Colonic mucosa (tissue), 4 donors: Measurements from ENCODE around the gene RAB28. TPM values are rescaled to one million over a fixed set of nuclear protein-coding genes. Genes with fewer than 3 reads are reported as not detected.

Experiments
- DNase-seq: peaks from one replicate; pipeline ENCODE4 v3.0.0-alpha.2; 2020
- H3K27ac ChIP-seq: fragments of 200-600 bp; one replicate; pipeline ENCODE4 v1.8.0; 2021
- H3K27me3 ChIP-seq: fragments of 200-600 bp; one replicate; pipeline ENCODE4 v1.8.0; 2021
- H3K36me3 ChIP-seq: fragments of 200-600 bp; one replicate; pipeline ENCODE4 v1.8.0; 2021
- H3K4me1 ChIP-seq: fragments of 200-600 bp; one replicate; pipeline ENCODE4 v1.8.0; 2021; ENCODE audit warnings: mild to moderate bottlenecking
- H3K4me3 ChIP-seq: fragments of 200-600 bp; one replicate; pipeline ENCODE4 v1.8.0; 2021
- H3K9ac ChIP-seq, 2 donors: one replicate each; pipeline ENCODE4 v1.7.0; 2013; ENCODE audit warnings: control low read depth in 2 of 2, low read depth in 2 of 2, low read length in 2 of 2
- H3K9me3 ChIP-seq: fragments of 200-600 bp; one replicate; pipeline ENCODE4 v1.8.0; 2021
- intact Hi-C: fragments of 100-400 bp; cut with DNase I; formaldehyde crosslinking; loops from one replicate; pipeline ENCODE4 v1.14.1; 2022
- total RNA-seq, 2 donors: library from RNA; stranded (reverse); fragmentation: NEBNext Ultra II Directional in 1 of 2; extraction: Animal tissue kit (Norgen Biotek cat#: 25700) in 1 of 2; gene quantifications; one replicate each; pipeline ENCODE4 v1.2.1, GENCODE V29; 2021
- TF ChIP-seq, protein P1 (sequence below): fragments of 200-600 bp; IDR thresholded peaks from one replicate; pipeline ENCODE4 v1.8.0; 2022; ENCODE audit warnings: antibody characterized with exemption, mild to moderate bottlenecking
- donor health status: healthy.
- donor health status: DM: no; HTN: no; CAD: no.
- donor health status: DM: no; HTN: no; CAD: no.

The RAB28 gene
- total RNA-seq, 2 donors from 2014 or later, result 13.0 to 13.3 TPM

DNA sequence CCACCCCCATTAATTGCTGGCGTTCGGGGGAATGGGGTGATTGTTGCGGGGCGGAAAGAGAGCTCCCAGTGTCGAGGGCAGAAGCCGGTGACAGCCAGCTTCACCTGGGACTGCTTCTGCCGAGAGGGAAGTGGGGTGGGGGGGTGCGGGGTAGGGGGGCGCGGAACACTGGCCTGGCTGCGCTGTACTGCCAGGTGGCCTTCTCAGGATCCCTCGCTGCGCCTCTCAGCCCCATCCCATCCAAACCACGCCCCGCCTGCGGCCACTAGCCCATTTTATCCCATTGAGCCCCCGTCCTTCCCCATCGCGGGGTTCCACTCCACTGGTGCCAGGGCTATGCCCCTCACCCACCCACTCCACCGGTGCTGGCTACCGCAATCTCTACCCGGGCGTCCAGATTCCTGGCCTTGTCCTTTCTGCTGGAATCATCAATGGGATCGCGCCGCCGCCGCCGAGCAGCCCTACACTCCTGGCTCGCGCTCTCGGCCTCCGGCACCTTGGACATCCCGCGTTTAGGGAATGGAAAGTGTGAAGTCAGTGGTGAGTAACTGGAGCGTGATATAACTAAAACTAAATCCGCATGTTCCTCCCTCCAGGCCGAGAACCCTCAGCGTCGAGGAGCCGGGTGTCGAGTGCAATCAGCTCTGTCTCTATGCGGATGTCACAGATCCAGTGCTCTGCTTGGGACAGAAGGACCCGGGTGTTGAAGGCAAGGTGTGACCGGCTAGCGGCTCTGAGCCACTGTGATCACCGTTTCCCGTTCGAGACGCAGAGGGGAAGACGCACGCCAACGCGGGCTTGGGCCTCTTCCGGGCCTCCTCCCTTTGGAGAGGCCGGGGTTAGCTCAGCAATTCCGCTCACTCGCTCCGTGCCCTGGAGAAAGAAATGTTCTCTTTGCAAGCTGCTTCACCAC, 39.7 kb upstream of the RAB28 start:
- Histone ChIP-seq H3K9me3 (no peaks in the 10 kb centered on the region), H3K27me3 (peaks cover 52% of the 10 kb centered on the region), H3K36me3 (no peaks in the 10 kb centered on the region), H3K4me1 (no peaks in the 10 kb centered on the region), H3K4me3 (no peak overlapping the region), H3K9ac (no peak overlapping the region), H3K27ac (no peak overlapping the region)
- no peak for DNase-seq
- intact Hi-C loops, result no loop called here
- TF ChIP-seq, protein P1, sequence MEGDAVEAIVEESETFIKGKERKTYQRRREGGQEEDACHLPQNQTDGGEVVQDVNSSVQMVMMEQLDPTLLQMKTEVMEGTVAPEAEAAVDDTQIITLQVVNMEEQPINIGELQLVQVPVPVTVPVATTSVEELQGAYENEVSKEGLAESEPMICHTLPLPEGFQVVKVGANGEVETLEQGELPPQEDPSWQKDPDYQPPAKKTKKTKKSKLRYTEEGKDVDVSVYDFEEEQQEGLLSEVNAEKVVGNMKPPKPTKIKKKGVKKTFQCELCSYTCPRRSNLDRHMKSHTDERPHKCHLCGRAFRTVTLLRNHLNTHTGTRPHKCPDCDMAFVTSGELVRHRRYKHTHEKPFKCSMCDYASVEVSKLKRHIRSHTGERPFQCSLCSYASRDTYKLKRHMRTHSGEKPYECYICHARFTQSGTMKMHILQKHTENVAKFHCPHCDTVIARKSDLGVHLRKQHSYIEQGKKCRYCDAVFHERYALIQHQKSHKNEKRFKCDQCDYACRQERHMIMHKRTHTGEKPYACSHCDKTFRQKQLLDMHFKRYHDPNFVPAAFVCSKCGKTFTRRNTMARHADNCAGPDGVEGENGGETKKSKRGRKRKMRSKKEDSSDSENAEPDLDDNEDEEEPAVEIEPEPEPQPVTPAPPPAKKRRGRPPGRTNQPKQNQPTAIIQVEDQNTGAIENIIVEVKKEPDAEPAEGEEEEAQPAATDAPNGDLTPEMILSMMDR, result no peak

DNA sequence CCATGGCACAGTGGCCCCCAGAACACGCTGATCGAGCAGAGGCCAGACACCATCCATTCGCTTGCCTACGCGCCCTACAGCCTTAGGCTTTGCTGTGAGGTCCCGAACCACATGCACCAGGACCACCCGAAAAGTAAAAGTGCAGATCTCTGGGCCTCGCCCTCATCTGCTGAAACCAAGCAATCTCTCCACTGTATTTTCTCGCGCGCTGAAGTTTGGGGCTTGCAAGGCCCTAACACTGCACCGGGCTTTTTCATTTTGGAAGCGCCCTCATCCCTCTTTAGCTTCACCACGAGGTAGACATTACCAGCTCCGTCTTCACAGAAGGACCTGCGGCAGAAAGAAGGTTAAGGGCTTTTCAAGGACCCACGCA, 39.0 kb upstream of the RAB28 start:
- no peaks in the 10 kb centered on the region for H3K36me3 ChIP-seq
- no peaks in the 10 kb centered on the region for H3K4me1 ChIP-seq
- TF ChIP-seq, protein P1, result no peak
- H3K27ac ChIP-seq, result no peak overlapping the region
- H3K9ac ChIP-seq, result no peak overlapping the region
- H3K27me3 ChIP-seq, result peaks cover 52% of the 10 kb centered on the region
- no peak overlapping the region for H3K4me3 ChIP-seq
- no peaks in the 10 kb centered on the region for H3K9me3 ChIP-seq
- intact Hi-C loops, result no loop called here
- no peak for DNase-seq

DNA sequence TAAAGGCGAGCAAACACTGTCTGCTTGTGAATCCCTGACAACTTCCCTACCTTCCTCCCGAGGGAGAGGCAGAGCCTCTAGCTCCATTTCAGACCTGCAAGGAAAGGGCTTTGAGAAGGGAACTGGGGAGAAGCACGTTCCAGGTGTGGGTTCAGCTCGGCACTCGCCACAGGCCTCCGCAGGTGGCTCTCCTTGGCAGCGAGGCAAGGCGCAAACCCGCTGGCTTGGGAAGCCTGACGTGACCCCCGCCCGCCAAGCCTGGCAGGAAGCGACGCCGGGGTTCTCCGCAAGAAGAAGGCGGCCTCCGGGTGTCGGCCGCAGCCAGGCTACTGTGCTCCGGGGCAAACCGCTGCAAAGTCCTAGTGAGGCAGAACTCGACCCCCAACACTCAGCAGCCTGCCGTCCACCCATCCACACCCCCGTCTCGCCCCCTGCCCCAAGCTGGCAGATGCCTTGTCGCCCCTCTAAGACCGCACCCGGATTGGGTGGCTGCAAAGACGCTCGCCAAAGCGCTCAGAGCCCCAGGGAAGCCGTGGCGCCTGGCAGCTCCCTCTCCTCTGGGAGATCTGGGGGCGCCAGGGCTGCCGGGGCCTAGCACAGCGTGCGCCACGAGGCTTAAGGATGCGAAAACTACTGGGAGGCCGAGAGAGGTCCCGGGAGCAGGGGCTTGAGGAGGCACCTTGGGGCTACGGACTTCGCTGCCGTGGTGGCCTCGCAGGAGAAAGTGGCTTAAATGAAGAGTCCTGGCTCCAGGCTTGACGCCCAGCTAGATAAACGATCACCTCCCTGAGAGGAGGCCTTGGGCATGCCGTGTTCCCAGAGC, 38.4 kb upstream of the RAB28 start:
- Histone ChIP-seq H3K27me3 (peaks cover 49% of the 10 kb centered on the region), H3K36me3 (no peaks in the 10 kb centered on the region), H3K4me3 (no peak overlapping the region), H3K9me3 (no peaks in the 10 kb centered on the region), H3K4me1 (no peaks in the 10 kb centered on the region), H3K27ac (no peak overlapping the region), H3K9ac (no peak overlapping the region)
- no peak for DNase-seq
- intact Hi-C loops, result no loop called here
- TF ChIP-seq, protein P1, result no peak

DNA sequence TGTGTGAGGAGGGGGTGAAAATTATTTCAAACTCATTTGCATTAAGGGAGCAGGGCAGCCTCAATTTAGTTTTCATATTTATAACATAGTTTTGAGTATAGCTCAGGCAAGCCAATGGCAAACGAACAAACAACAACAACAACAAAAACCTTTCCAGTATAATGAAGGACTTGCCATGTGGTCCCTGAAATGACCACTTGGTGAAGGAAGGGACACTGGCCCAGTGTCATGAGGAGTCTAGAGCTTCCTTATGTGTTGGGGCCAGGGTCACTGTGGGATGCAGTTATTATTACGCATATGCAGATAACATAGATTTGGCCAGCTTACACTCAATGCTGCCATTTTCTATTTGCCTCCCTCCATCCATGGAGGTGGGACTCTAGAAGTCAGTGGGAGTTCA, 36.9 kb upstream of the RAB28 start:
- intact Hi-C loops, result no loop called here
- Histone ChIP-seq H3K4me3 (no peak overlapping the region), H3K9me3 (no peaks in the 10 kb centered on the region), H3K36me3 (no peaks in the 10 kb centered on the region), H3K4me1 (no peaks in the 10 kb centered on the region), H3K9ac (no peak overlapping the region), H3K27ac (no peak overlapping the region), H3K27me3 (peaks cover 44% of the 10 kb centered on the region)
- TF ChIP-seq, protein P1, result no peak
- no peak for DNase-seq

DNA sequence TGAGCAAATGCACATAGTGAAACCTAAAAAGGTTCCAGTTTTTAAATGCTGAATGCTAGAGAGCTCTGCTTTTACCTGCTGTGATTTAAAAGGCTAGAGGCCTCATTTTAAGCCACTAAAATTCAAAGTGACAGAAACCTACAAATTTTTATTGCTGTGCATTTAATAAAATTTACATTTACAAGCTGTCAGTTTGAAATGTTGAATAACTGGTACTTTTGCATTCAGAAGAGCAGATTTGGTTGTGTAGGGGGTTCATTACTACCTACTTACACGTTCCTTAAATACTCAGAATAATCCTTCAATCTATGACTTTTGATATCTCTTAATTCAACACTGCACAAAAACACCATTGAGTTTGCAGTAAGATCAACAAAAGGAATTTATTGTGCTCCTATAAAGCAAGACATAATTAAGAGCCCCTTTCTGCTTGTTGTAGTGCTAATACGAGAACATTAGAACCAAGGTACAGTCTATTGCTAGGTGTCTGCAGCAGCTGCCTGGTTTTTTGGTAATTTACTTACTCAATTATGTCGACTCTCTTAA, 32.2 kb upstream of the RAB28 start:
- H3K36me3 ChIP-seq, result no peaks in the 10 kb centered on the region
- H3K9me3 ChIP-seq, result no peaks in the 10 kb centered on the region
- H3K4me3 ChIP-seq, result no peak overlapping the region
- no peak overlapping the region for H3K27ac ChIP-seq
- no peak for DNase-seq
- H3K4me1 ChIP-seq, result no peaks in the 10 kb centered on the region
- TF ChIP-seq, protein P1, result no peak
- H3K27me3 ChIP-seq, result peaks cover 4% of the 10 kb centered on the region
- intact Hi-C loops, result no loop called here
- H3K9ac ChIP-seq, result no peak overlapping the region
